ENCODE results near the gene ATP13A2.

DNA sequence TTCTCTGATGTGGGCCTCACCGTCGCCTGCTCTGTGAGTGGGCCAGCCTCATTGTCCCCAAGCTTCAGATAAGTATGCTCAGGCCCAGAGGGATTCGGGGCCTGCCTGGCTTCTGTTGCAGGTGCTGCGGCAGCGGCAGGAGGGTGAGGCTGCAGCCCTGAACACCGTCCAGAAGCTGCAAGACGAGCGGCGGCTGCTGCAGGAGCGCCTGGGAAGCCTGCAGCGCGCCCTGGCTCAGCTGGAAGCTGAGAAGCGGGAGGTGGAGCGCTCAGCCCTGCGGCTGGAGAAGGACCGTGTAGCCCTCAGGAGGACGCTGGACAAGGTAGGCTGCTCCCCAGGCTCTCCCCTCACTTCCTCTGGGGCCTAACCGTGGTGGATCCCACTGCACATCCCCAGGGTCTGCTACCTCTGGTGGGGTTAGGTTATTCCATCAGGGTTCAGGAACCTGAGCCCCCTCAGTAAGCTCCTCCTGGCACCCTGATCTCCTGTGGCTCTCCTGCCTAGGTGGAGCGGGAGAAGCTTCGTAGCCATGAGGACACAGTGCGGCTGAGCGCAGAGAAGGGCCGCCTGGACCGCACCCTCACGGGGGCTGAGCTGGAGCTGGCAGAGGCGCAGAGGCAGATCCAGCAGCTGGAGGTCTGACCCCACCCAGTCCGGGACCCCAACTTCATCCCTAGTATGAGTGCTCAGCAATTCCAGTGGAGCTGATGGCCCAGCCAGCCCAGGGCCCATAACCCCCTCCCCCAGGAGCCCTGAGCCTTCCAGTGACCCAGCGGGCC lies 41.4 kb downstream of the ATP13A2 start:
- TF ChIP-seq, protein P1, sequence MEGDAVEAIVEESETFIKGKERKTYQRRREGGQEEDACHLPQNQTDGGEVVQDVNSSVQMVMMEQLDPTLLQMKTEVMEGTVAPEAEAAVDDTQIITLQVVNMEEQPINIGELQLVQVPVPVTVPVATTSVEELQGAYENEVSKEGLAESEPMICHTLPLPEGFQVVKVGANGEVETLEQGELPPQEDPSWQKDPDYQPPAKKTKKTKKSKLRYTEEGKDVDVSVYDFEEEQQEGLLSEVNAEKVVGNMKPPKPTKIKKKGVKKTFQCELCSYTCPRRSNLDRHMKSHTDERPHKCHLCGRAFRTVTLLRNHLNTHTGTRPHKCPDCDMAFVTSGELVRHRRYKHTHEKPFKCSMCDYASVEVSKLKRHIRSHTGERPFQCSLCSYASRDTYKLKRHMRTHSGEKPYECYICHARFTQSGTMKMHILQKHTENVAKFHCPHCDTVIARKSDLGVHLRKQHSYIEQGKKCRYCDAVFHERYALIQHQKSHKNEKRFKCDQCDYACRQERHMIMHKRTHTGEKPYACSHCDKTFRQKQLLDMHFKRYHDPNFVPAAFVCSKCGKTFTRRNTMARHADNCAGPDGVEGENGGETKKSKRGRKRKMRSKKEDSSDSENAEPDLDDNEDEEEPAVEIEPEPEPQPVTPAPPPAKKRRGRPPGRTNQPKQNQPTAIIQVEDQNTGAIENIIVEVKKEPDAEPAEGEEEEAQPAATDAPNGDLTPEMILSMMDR (IDR thresholded peaks at IDR 0.05) = no peak
- TF ChIP-seq EZH2 (IDR thresholded peaks at IDR 0.05; ENCODE audit: borderline replicate concordance, insufficient read depth, low read depth, low read length, poor library complexity, severe bottlenecking) = no peak

Measured in B cell (primary cell).